Cardiac septum (tissue), 1 donor: ENCODE measurements around the gene BMP7. TPM values are rescaled to one million over a fixed set of nuclear protein-coding genes. Genes with fewer than 3 reads are reported as not detected.
"Not testable (repeated sequence)": the region's sequence is repeated elsewhere in the genome, so short reads cannot be mapped to it uniquely, and the experiment has no call there.

Experiments
- DNase-seq: peaks from one replicate; pipeline ENCODE4 v3.0.0-alpha.2; 2020; ENCODE audit warnings: low spot score
- intact Hi-C: fragments of 100-400 bp; cut with DNase I; formaldehyde crosslinking; loops from one replicate; pipeline ENCODE4 v1.14.0; 2022
- total RNA-seq: library from RNA; stranded (reverse); fragmentation: NEBNext Ultra II Directional; extraction: Animal tissue kit (Norgen Biotek cat#: 25700); gene quantifications from one replicate; pipeline ENCODE4 v1.2.1, GENCODE V29; 2021
- donor health status: DM: no; HTN: no; CAD: no.

The BMP7 gene
- total RNA-seq, 1 donor from 2014 or later: 2.7 TPM

DNA sequence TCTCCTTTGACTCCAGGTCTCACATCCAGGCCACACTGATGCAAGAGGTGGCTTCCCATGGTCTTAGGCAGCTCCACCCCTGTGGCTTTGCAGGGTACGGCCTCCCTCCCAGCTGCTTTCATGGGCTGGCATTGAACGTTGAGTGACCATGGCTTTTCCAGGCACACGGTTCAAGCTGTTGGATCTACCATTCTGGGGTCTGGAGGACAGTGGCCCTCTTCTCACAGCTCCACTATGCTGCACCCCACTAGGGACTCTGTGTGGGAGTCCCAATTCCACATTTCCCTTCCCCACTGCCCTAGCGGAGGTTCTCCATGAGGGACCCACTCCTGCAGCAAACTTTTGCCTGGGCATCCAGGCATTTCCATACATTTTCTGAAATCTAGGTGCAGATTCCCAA, 27.1 kb downstream of the BMP7 start:
- intact Hi-C loops, DNase-seq: not testable (repeated sequence)

GRCh38 chr20:57238089-57238488, 28.4 kb downstream of the BMP7 start:
- intact Hi-C loops: no loop called here

GRCh38 chr20:57237585-57237953, 28.9 kb downstream of the BMP7 start:
- intact Hi-C loops: no loop called here
- DNase-seq: no peak

More at GRCh38 chr20:57238089-57238488, 28.4 kb downstream of the BMP7 start:
- no peak for DNase-seq

GRCh38 chr20:57236813-57237584, 29.4 kb downstream of the BMP7 start:
- intact Hi-C loops: no loop called here
- no peak for DNase-seq

GRCh38 chr20:57234556-57235251, 31.7 kb downstream of the BMP7 start:
- no peak for DNase-seq
- intact Hi-C loops: no loop called here

- intact Hi-C loops: no loop called here
- DNase-seq: no peak
Observed at GRCh38 chr20:57231951-57232428, 34.5 kb downstream of the BMP7 start.

- no peak for DNase-seq
- intact Hi-C loops: no loop called here
Observed at GRCh38 chr20:57231161-57231560, 35.3 kb downstream of the BMP7 start.

GRCh38 chr20:57230247-57230646, 36.2 kb downstream of the BMP7 start:
- intact Hi-C loops: no loop called here
- DNase-seq: no peak

GRCh38 chr20:57229490-57229889, 37.0 kb downstream of the BMP7 start:
- intact Hi-C loops: no loop called here
- no peak for DNase-seq

DNA sequence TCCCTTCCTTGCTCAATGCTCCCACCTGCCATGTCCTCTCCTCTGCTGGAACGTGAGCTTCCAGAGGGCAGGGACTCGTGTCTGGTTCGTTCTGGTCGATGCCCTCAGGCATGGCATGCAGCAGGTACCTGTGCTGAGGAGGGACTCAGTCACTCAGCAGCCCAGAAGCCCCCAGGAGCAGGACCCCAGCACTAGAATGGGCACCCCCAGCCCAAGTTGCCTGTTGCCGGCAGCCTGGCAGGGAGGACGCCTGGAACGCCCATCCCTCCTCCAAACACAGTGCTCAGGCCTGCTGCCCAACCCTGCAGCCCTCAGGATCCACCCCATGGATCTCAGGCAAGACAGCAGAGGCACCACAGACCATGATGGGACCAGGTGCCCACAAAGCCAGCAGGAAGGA, 40.6 kb downstream of the BMP7 start:
- intact Hi-C loops: no loop called here
- no peak for DNase-seq

DNA sequence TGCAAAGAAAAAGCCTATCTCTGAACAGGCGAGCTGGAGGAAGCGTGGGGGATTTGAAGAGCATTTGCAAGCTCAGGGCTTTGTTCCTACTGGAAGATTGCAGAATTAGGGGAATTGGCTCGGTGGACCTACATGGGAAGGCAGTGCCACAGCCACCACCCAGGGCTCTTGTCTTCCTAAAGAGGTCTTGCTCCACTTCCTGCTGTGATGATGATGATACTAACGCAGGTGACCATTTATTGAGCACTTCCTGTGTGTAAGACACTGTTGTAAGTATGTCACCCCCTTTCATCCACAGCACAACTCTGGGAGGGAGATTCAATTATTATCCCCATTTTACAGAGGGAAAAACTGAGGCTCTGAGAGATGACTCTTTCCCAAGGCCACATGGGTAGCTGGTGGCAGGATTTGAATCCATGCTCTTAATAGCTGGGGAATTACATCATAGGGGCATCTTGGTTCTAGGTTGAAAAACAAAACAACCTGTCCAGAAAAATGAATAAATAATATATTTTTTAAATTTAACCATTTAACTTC, 41.2 kb downstream of the BMP7 start:
- no peak for DNase-seq
- intact Hi-C loops: no loop called here

DNA sequence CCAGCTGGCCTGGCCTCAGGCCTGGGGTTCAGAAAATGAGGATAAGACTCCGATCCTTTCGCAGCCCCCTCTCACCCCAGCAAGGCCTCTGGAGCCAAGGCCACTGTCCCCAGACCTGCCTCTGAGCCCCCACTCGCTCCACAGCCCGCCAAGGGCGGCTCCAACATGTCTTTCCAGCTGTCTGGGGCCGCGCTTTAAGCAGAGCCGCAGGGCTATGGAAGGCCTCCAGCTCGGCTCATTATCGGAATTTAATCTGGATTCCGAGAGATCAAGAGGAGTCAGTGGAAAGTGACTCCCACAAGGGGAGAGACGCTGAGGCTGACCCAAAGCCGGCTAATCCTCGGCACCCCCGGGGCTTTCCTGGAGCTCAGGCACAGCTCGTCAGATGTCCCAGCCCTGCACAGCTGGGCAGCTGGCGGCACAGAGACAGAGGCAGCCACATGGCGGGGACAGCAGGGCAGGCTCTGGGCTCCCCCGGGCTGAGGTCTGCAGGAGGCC, 41.8 kb downstream of the BMP7 start:
- no peak for DNase-seq
- intact Hi-C loops: no loop called here

DNA sequence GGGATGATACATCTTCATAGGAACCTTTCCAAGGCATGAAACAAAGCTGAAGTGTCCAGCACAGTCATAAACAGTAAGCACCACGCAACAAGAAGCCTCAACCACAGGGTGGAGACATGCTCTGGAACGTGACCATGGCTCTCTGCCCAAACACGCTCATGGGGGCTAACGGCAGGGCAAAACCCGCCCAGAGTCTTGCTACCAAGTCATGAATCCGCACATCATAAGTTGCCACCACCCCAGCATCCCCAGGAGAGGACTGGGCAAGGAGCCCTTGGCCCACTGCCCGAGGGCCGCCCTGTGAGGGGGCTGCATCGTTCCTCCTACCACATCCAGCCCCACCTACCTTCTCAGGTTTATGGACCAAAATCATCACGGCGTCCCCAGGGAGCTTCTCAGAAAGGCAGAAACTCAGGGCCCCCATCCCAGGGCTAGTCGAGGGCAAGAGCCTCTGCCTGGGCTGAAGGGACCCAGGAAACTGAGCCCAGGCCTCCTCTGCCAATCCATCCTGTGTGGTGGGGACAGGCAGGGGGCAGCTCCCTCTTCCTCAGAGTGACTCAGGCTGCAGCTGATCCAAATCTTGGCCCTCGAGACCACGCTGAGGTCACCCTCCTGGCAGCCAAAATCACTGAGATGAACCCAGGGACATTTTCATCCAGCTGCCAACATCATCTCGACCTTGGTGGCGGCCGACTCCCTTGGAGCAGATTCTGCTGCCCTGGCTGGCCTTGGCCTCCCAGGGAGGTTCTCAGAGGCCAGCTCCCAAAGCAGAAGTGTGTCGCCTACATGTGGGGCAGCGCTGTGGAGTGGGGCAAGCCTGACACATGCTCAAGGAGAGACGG, 42.6 kb downstream of the BMP7 start:
- intact Hi-C loops: no loop called here
- no peak for DNase-seq

DNA sequence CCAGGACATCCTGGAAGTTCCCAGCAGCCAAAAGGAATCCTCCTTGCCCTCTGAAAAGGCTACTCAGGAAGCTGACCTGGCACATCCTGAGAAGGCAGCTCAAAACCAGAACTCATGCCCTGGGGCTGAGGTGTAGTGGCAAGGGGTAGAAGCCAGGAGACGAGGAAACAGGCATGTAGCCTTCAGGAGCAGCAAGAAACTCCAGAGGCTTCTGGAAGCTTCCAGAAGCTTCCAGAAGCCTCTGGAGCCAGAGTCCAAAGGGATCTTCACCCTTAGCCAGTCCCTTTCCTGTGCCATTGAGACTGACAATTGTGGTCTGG, 43.9 kb downstream of the BMP7 start:
- no peak for DNase-seq
- intact Hi-C loops: no loop called here

GRCh38 chr20:57221916-57222630, 44.4 kb downstream of the BMP7 start:
- no peak for DNase-seq
- intact Hi-C loops: no loop called here

DNA sequence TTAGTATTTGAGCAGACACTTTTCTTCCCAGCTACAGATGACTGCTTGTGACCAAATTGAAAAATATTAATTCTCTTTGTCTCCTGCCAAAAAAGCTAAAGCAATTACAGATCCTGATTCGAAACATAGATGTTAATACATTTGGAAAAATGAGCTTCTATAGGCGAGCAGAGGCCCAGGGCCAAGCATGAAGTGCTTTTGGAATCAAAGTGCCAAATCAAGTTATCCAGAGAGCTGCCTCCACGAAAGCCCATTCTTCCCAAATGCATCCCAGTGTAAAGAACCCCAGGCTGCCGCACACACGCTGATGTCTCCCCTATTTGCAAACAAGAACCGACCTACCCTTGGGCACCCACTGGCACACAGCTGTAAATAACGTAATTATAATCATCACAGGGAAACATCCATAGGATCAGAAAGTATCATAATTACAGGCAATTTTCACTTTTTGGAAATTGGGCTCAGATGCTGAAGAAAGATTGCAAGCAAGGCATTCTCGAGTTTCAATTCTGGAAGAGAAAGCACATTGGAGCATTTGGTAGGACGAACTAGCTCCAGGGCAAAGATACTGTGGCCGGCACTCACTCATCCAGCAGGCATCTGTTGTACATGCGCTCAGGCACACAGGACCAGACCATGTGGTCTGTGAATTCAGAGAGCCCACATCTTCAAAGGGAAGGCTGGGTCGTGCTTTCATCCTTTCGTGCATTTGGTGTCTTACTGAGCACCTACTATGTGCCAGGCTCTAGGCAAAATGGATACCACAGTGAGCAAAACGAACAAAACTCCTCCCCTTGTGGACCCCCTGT, 45.9 kb downstream of the BMP7 start:
- no peak for DNase-seq

GRCh38 chr20:57219071-57219677, 47.3 kb downstream of the BMP7 start:
- intact Hi-C loops: no loop called here
- DNase-seq: no peak

More for the DNA sequence above, 45.9 kb downstream of the BMP7 start:
- intact Hi-C loops: no loop called here

DNA sequence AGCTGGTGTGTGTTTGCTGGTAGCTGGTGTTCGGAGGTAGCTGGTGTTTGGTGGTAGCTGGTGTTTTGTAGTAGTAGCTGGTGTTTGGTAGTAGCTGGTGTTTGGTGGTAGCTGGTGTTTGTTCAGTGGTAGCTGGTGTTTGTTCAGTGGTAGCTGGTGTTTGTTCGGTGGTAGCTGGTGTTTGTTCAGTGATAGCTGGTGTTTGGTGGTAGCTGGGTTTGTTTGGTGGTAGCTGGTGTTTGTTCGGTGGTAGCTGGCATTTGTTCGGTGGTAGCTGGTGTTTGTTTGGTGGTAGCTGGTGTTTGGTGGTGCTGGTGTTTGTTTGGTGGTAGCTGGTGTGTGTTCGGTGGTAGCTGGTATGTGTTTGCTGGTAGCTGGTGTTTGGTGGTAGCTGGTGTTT, 48.0 kb downstream of the BMP7 start:
- intact Hi-C loops: no loop called here
- no peak for DNase-seq
